Gastroesophageal sphincter (tissue), 3 donors: ENCODE measurements around the gene MRPL20.
"Not testable (repeated sequence)": the region's sequence is repeated elsewhere in the genome, so short reads cannot be mapped to it uniquely, and the experiment has no call there.

ENCODE experiments used
- CTCF ChIP-seq, 4 experiments: fragments of 200-600 bp in 2 of 4; fragments of 450-650 bp in 2 of 4; sonication (generic) in 1 of 4; IDR thresholded peaks; one replicate each; pipeline ENCODE4 v1.5.1; 2017 to 2019; ENCODE audit warnings: antibody characterized with exemption in 4 of 4, mild to moderate bottlenecking in 2 of 4, moderate library complexity in 2 of 4
- POLR2A ChIP-seq, 2 donors: fragments of 450-650 bp; IDR thresholded peaks; one replicate each; pipeline ENCODE4 v1.6.1; 2017; ENCODE audit warnings: antibody characterized with exemption in 2 of 2, mild to moderate bottlenecking in 2 of 2, moderate library complexity in 1 of 2
- POLR2AphosphoS5 ChIP-seq: sonication (generic); formaldehyde crosslinking; IDR thresholded peaks from one replicate; pipeline ENCODE4 v1.6.1; 2017; ENCODE audit warnings: antibody characterized with exemption

GRCh38 chr1:1455934-1456333 is 48.8 kb upstream of the MRPL20 start:
- TF ChIP-seq POLR2AphosphoS5; CTCF (IDR thresholded peaks at IDR 0.05); POLR2A (IDR thresholded peaks at IDR 0.05): not testable (repeated sequence)
